ENCODE measurements around the gene GPX6. TPM values are rescaled to one million over a fixed set of nuclear protein-coding genes. Genes with fewer than 3 reads are reported as not detected.
"Not testable (repeated sequence)": the region's sequence is repeated elsewhere in the genome, so short reads cannot be mapped to it uniquely, and the experiment has no call there.

The GPX6 gene
- total RNA-seq, 1 donor from 2014 or later = not detected

DNA sequence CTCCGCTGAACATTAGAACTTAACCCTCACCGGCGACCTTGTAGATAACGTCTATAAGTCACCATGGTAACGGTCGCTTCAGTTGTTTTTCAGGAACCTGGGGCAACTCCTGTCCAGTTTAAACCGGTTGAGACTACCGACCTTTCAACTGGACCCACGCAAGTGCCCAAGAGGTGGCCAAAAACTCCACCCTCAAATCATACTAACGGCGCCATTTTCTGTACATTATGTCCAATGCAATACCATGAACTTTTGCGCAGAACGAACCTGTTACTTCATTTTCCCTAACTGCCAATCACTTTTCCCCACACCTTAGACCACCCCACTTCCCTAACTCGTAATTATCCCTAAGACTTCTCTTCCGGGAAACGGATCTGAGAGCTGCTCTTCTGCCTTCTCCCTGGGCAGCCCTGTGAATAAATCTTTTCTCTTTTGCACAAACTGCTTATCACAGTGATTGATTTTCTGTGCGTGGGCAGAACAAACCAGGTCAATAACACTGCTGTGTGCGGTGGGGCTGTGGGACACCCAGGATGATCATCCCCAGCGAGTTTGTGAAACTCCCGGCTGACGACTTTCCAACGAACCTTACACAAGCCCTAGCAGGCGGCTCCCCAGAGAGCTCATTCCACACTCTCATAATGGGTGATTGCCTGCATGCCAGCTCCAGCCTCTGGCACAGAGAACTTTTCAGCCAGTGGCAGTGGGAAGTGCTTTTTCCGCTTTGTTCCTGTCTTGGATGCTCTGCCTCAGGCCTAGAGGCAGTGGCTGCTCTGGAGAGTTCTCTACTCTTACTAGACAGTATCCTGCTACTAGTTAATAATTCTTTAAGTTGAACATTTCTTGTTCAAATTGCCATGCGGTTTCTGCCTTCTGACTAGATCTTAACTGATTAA lies 38.6 kb upstream of the GPX6 start:
- Mint-ChIP-seq H3K4me1 (ENCODE audit: low read depth, unreplicated experiment) (peaks cover 4% of the 10 kb centered on the region), H3K36me3 (ENCODE audit: unreplicated experiment) (no peaks in the 10 kb centered on the region), H3K27ac (ENCODE audit: unreplicated experiment) (no peak overlapping the region), H3K9me3 (ENCODE audit: unreplicated experiment) (peaks cover 3% of the 10 kb centered on the region), H3K4me3 (ENCODE audit: unreplicated experiment) (peak overlapping the region; percentile 75), H3K27me3 (ENCODE audit: unreplicated experiment) (peaks cover 2% of the 10 kb centered on the region)
- TF ChIP-seq CTCF (IDR thresholded peaks at IDR 0.05; ENCODE audit: partially characterized antibody, unreplicated experiment) = no peak
- DNase-seq = no peak

DNA sequence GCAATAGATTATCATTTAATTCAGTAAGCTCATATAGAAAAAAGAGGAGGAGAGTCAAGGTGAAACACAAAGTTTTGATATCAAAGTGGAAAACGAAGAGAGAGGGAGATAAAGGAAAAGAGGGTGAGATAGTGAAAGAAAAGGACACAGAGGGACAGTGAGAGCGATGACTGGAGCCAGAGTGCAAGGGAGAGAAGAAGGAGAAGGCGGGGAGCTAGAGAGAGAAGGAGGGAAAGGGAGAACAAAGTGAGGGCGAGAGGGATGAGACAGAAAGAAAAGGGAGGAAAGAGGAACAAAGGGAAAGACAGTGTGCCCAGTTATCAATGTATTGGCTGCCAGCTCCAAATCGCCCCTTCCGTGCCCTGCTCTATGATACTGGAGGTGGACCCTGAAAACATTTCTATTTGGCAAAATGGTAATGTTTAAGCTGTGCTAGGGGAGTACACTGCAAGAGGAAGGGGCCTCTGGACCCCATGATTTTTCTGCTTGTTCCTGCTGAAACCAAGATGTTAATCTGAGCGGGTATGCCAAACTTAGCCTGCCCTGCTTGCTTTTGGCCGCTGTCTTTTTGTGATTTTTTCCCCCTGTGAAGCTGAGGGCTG lies 37.9 kb upstream of the GPX6 start:
- peaks cover 2% of the 10 kb centered on the region for H3K27me3 Mint-ChIP-seq (ENCODE audit: unreplicated experiment)
- TF ChIP-seq CTCF (IDR thresholded peaks at IDR 0.05; ENCODE audit: partially characterized antibody, unreplicated experiment) = no peak
- peaks cover 4% of the 10 kb centered on the region for H3K4me1 Mint-ChIP-seq (ENCODE audit: low read depth, unreplicated experiment)
- peak overlapping the region; percentile 75 for H3K4me3 Mint-ChIP-seq (ENCODE audit: unreplicated experiment)
- H3K36me3 Mint-ChIP-seq (ENCODE audit: unreplicated experiment) = no peaks in the 10 kb centered on the region
- no peak for DNase-seq
- peaks cover 3% of the 10 kb centered on the region for H3K9me3 Mint-ChIP-seq (ENCODE audit: unreplicated experiment)
- no peak overlapping the region for H3K27ac Mint-ChIP-seq (ENCODE audit: unreplicated experiment)

DNA sequence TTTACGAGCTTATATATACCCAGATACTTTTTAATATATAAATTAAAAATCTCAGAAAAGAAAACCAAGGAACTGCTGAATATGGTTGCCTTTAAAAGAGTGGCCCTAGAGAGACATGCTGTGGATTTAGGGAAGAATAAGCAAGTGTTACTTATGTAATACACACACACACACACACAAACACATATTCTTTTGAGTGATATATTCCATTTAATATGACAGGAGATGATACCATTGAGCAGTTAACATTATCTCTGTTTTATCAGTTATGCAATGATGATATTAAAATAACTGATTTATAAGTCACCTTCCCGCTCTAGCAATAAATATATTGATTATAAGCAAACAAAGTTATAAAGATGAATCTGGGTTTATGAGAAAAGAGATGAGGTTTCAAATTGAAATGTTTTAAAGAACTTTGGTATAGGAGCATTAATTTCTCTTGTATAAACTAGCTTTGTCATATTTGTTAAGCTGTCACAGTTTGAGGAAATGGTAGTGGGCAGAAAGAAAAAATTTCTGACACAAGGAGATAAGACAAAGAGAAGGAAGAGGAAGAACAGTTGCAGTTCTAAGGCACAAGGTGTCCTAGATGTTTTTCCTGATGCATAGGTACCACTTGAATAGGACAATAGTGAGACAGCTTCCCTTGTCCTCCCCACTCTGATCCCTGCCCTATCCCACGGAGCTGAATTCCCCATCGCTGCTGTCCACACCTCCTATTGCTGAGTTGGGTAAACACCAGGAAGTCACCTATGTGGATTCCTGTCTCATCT lies 36.5 kb upstream of the GPX6 start:
- H3K27ac Mint-ChIP-seq (ENCODE audit: unreplicated experiment) = no peak overlapping the region
- H3K36me3 Mint-ChIP-seq (ENCODE audit: unreplicated experiment) = no peaks in the 10 kb centered on the region
- H3K4me3 Mint-ChIP-seq (ENCODE audit: unreplicated experiment) = no peak overlapping the region
- peaks cover 3% of the 10 kb centered on the region for H3K9me3 Mint-ChIP-seq (ENCODE audit: unreplicated experiment)
- no peak for TF ChIP-seq CTCF (IDR thresholded peaks at IDR 0.05; ENCODE audit: partially characterized antibody, unreplicated experiment)
- DNase-seq = no peak
- H3K27me3 Mint-ChIP-seq (ENCODE audit: unreplicated experiment) = peaks cover 5% of the 10 kb centered on the region
- peaks cover 4% of the 10 kb centered on the region for H3K4me1 Mint-ChIP-seq (ENCODE audit: low read depth, unreplicated experiment)

- H3K4me3 Mint-ChIP-seq (ENCODE audit: unreplicated experiment); DNase-seq; H3K4me1 Mint-ChIP-seq (ENCODE audit: low read depth, unreplicated experiment); H3K36me3 Mint-ChIP-seq (ENCODE audit: unreplicated experiment); H3K27ac Mint-ChIP-seq (ENCODE audit: unreplicated experiment): not testable (repeated sequence)
- H3K27me3 Mint-ChIP-seq (ENCODE audit: unreplicated experiment) = peaks cover 12% of the 10 kb centered on the region
- H3K9me3 Mint-ChIP-seq (ENCODE audit: unreplicated experiment) = peaks cover 14% of the 10 kb centered on the region
Observed at GRCh38 chr6:28547003-28547402, 31.4 kb upstream of the GPX6 start.

DNA sequence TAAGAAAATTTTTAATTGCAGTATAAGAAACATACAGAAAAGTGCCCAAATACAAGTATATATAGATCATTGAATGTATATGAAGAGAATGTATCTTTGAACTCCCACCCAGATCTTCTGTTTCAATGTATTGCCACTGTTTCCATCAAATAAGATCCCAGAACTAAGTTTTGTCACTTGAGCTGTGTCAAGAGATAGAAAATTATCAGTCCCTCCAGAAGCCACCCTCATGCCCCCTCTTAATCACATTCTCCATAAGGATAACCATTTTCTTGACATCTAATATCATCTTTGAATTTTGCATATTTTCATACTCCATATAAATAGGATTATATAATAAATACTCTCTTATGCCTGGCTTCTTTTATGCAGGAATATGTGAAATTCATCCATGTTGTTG lies 30.4 kb upstream of the GPX6 start:
- Mint-ChIP-seq H3K27me3 (ENCODE audit: unreplicated experiment) (peaks cover 12% of the 10 kb centered on the region), H3K4me3 (ENCODE audit: unreplicated experiment) (no peak overlapping the region), H3K27ac (ENCODE audit: unreplicated experiment) (no peak overlapping the region), H3K36me3 (ENCODE audit: unreplicated experiment) (no peaks in the 10 kb centered on the region), H3K4me1 (ENCODE audit: low read depth, unreplicated experiment) (peaks cover 6% of the 10 kb centered on the region), H3K9me3 (ENCODE audit: unreplicated experiment) (peaks cover 14% of the 10 kb centered on the region)
- no peak for TF ChIP-seq CTCF (IDR thresholded peaks at IDR 0.05; ENCODE audit: partially characterized antibody, unreplicated experiment)
- no peak for DNase-seq

All from glutamatergic neuron (in vitro differentiated cells).